Activated naive CD4-positive, alpha-beta T cell treated with anti-CD3 and anti-CD28 coated beads, Interleukin-2, amount 50 U/mL, for 24 hours (primary cell): Measurements from ENCODE around the gene TBC1D4.
A peak's percentile ranks its signal among the peaks of the same experiment; 100 is the strongest.
"Not testable (repeated sequence)": the region's sequence is repeated elsewhere in the genome, so short reads cannot be mapped to it uniquely, and the experiment has no call there.

Experiments
- H3K27ac Mint-ChIP-seq: one replicate; pipeline ENCODE4 v1.8.0; 2021; ENCODE audit warnings: mild to moderate bottlenecking, mixed read lengths
- H3K27me3 Mint-ChIP-seq: one replicate; pipeline ENCODE4 v1.8.0; 2021; ENCODE audit warnings: mixed read lengths
- H3K36me3 Mint-ChIP-seq: one replicate; pipeline ENCODE4 v1.8.0; 2021; ENCODE audit warnings: mixed read lengths
- H3K4me1 Mint-ChIP-seq: one replicate; pipeline ENCODE4 v1.8.0; 2021; ENCODE audit warnings: mixed read lengths
- H3K4me3 Mint-ChIP-seq: one replicate; pipeline ENCODE4 v1.8.0; 2021; ENCODE audit warnings: mild to moderate bottlenecking, mixed read lengths
- H3K9me3 Mint-ChIP-seq: one replicate; pipeline ENCODE4 v1.8.0; 2021; ENCODE audit warnings: mixed read lengths

Gene TBC1D4

GRCh38 chr13:75326173-75327134, 155.5 kb downstream of the TBC1D4 start:
- no peaks in the 10 kb centered on the region for H3K9me3 Mint-ChIP-seq
- H3K27ac Mint-ChIP-seq, result peak overlapping the region; percentile 96
- peaks cover 51% of the 10 kb centered on the region for H3K4me1 Mint-ChIP-seq
- no peaks in the 10 kb centered on the region for H3K27me3 Mint-ChIP-seq
- H3K4me3 Mint-ChIP-seq, result peak overlapping the region; percentile 88
- H3K36me3 Mint-ChIP-seq, result peaks cover 4% of the 10 kb centered on the region

- Mint-ChIP-seq H3K27me3 (no peaks in the 10 kb centered on the region), H3K27ac (peak overlapping the region; percentile 96), H3K4me1 (peaks cover 58% of the 10 kb centered on the region), H3K9me3 (no peaks in the 10 kb centered on the region), H3K4me3 (peak overlapping the region; percentile 88), H3K36me3 (peaks cover 7% of the 10 kb centered on the region)
These were observed 156.3 kb downstream of the TBC1D4 start for GRCh38 chr13:75325711-75326110.

- Mint-ChIP-seq H3K36me3 (peaks cover 7% of the 10 kb centered on the region), H3K9me3 (no peaks in the 10 kb centered on the region), H3K4me1 (peaks cover 63% of the 10 kb centered on the region), H3K27ac (peak overlapping the region; percentile 91), H3K4me3 (peak overlapping the region; percentile 88), H3K27me3 (no peaks in the 10 kb centered on the region)
These were observed 157.5 kb downstream of the TBC1D4 start for GRCh38 chr13:75324413-75324940.

GRCh38 chr13:75321084-75321483, 160.9 kb downstream of the TBC1D4 start:
- H3K27ac Mint-ChIP-seq, result peak overlapping the region; percentile 76
- H3K36me3 Mint-ChIP-seq, result peaks cover 7% of the 10 kb centered on the region
- no peaks in the 10 kb centered on the region for H3K27me3 Mint-ChIP-seq
- no peaks in the 10 kb centered on the region for H3K9me3 Mint-ChIP-seq
- H3K4me1 Mint-ChIP-seq, result peaks cover 77% of the 10 kb centered on the region
- peak overlapping the region; percentile 34 for H3K4me3 Mint-ChIP-seq

GRCh38 chr13:75319254-75319653, 162.7 kb downstream of the TBC1D4 start:
- H3K4me3 Mint-ChIP-seq, result no peak overlapping the region
- peaks cover 74% of the 10 kb centered on the region for H3K4me1 Mint-ChIP-seq
- H3K36me3 Mint-ChIP-seq, result peaks cover 7% of the 10 kb centered on the region
- no peaks in the 10 kb centered on the region for H3K27me3 Mint-ChIP-seq
- peak overlapping the region; percentile 98 for H3K27ac Mint-ChIP-seq
- H3K9me3 Mint-ChIP-seq, result no peaks in the 10 kb centered on the region

GRCh38 chr13:75318138-75318833, 163.7 kb downstream of the TBC1D4 start:
- H3K4me3 Mint-ChIP-seq, result peak overlapping the region; percentile 82
- H3K27ac Mint-ChIP-seq, result peak overlapping the region; percentile 98

GRCh38 chr13:75316427-75316826, 165.5 kb downstream of the TBC1D4 start:
- Mint-ChIP-seq H3K36me3 (peaks cover 10% of the 10 kb centered on the region), H3K27ac (peak overlapping the region; percentile 30), H3K27me3 (no peaks in the 10 kb centered on the region), H3K4me1 (peaks cover 57% of the 10 kb centered on the region), H3K4me3 (peak overlapping the region; percentile 55), H3K9me3 (no peaks in the 10 kb centered on the region)

More at GRCh38 chr13:75318138-75318833, 163.7 kb downstream of the TBC1D4 start:
- Mint-ChIP-seq H3K4me1 (peaks cover 66% of the 10 kb centered on the region), H3K36me3 (peaks cover 7% of the 10 kb centered on the region), H3K9me3 (no peaks in the 10 kb centered on the region), H3K27me3 (no peaks in the 10 kb centered on the region)

GRCh38 chr13:75312884-75313520, 169.0 kb downstream of the TBC1D4 start:
- no peaks in the 10 kb centered on the region for H3K9me3 Mint-ChIP-seq

GRCh38 chr13:75309981-75310580, 171.9 kb downstream of the TBC1D4 start:
- peaks cover 42% of the 10 kb centered on the region for H3K36me3 Mint-ChIP-seq
- H3K27me3 Mint-ChIP-seq, result no peaks in the 10 kb centered on the region
- H3K4me1 Mint-ChIP-seq, result peaks cover 50% of the 10 kb centered on the region
- H3K4me3 Mint-ChIP-seq, result no peak overlapping the region
- H3K9me3 Mint-ChIP-seq, result no peaks in the 10 kb centered on the region
- peak overlapping the region; percentile 43 for H3K27ac Mint-ChIP-seq

More at GRCh38 chr13:75312884-75313520, 169.0 kb downstream of the TBC1D4 start:
- Mint-ChIP-seq H3K27ac (no peak overlapping the region), H3K36me3 (peaks cover 27% of the 10 kb centered on the region), H3K27me3 (no peaks in the 10 kb centered on the region), H3K4me3 (no peak overlapping the region), H3K4me1 (peaks cover 54% of the 10 kb centered on the region)

GRCh38 chr13:75308222-75308621, 173.7 kb downstream of the TBC1D4 start:
- H3K27me3 Mint-ChIP-seq, result no peaks in the 10 kb centered on the region
- peaks cover 62% of the 10 kb centered on the region for H3K4me1 Mint-ChIP-seq
- H3K9me3 Mint-ChIP-seq, result no peaks in the 10 kb centered on the region

GRCh38 chr13:75307370-75307949, 174.5 kb downstream of the TBC1D4 start:
- Mint-ChIP-seq H3K4me3 (peak overlapping the region; percentile 42), H3K27ac (peak overlapping the region; percentile 80), H3K9me3 (no peaks in the 10 kb centered on the region), H3K27me3 (no peaks in the 10 kb centered on the region), H3K36me3 (peaks cover 53% of the 10 kb centered on the region), H3K4me1 (peaks cover 55% of the 10 kb centered on the region)

More at GRCh38 chr13:75308222-75308621, 173.7 kb downstream of the TBC1D4 start:
- Mint-ChIP-seq H3K27ac (peak overlapping the region; percentile 72), H3K4me3 (peak overlapping the region; percentile 42), H3K36me3 (peaks cover 55% of the 10 kb centered on the region)

- H3K27me3 Mint-ChIP-seq, H3K4me3 Mint-ChIP-seq, H3K9me3 Mint-ChIP-seq: not testable (repeated sequence)
- H3K4me1 Mint-ChIP-seq, result peaks cover 55% of the 10 kb centered on the region
- peaks cover 52% of the 10 kb centered on the region for H3K36me3 Mint-ChIP-seq
- H3K27ac Mint-ChIP-seq, result peak overlapping the region; percentile 80
These were observed 175.0 kb downstream of the TBC1D4 start for GRCh38 chr13:75306967-75307366.

GRCh38 chr13:75305059-75305458, 176.9 kb downstream of the TBC1D4 start:
- Mint-ChIP-seq H3K4me3 (no peak overlapping the region), H3K36me3 (peaks cover 40% of the 10 kb centered on the region), H3K4me1 (peaks cover 54% of the 10 kb centered on the region), H3K9me3 (no peaks in the 10 kb centered on the region), H3K27me3 (no peaks in the 10 kb centered on the region), H3K27ac (no peak overlapping the region)

GRCh38 chr13:75303263-75303662, 178.7 kb downstream of the TBC1D4 start:
- Mint-ChIP-seq H3K4me1 (peaks cover 57% of the 10 kb centered on the region), H3K27ac (no peak overlapping the region), H3K36me3 (peaks cover 39% of the 10 kb centered on the region), H3K9me3 (no peaks in the 10 kb centered on the region), H3K27me3 (no peaks in the 10 kb centered on the region), H3K4me3 (no peak overlapping the region)
